ENCODE measurements around the gene GIMD1.
"Not testable (repeated sequence)": the region's sequence is repeated elsewhere in the genome, so short reads cannot be mapped to it uniquely, and the experiment has no call there.

GIMD1 gene

GRCh38 chr4:106368678-106369077 lies at the start of gene GIMD1:
Gene GIMD1, minus strand, starts transcription at chr4:106368778. Its CDS starts 1,343 bp downstream, at chr4:106367435.
- no peak for DNase-seq

GRCh38 chr4:106414366-106414765 lies 45.8 kb upstream of the GIMD1 start:
- no peak for DNase-seq

- DNase-seq: no peak
Observed at GRCh38 chr4:106409901-106410889, 41.6 kb upstream of the GIMD1 start.

GRCh38 chr4:106408004-106408403 lies 39.4 kb upstream of the GIMD1 start:
- not testable (repeated sequence) for DNase-seq

GRCh38 chr4:106401157-106401556 lies 32.6 kb upstream of the GIMD1 start:
- no peak for DNase-seq

- not testable (repeated sequence) for DNase-seq
Observed at GRCh38 chr4:106398898-106399297, 30.3 kb upstream of the GIMD1 start.

GRCh38 chr4:106395582-106395981 lies 27.0 kb upstream of the GIMD1 start:
- no peak for DNase-seq

GRCh38 chr4:106385853-106386393 lies 17.3 kb upstream of the GIMD1 start:
- no peak for DNase-seq

- DNase-seq: no peak
Observed at GRCh38 chr4:106384878-106385277, 16.3 kb upstream of the GIMD1 start.

- no peak for DNase-seq
Observed at GRCh38 chr4:106380179-106380578, 11.6 kb upstream of the GIMD1 start.

GRCh38 chr4:106373026-106373425 lies 4.4 kb upstream of the GIMD1 start:
- no peak for DNase-seq

GRCh38 chr4:106371161-106371560 lies 2.6 kb upstream of the GIMD1 start:
- DNase-seq: no peak

- DNase-seq: no peak
Observed at GRCh38 chr4:106370214-106370613, 1.6 kb upstream of the GIMD1 start.

- DNase-seq: peak; percentile 14 to 30
Observed at GRCh38 chr4:106369456-106370060, 980 bp upstream of the GIMD1 start.

- DNase-seq: no peak
Observed at GRCh38 chr4:106367072-106367471, 1.5 kb downstream of the GIMD1 start.

- no peak for DNase-seq
Observed at GRCh38 chr4:106366026-106366425, 2.6 kb downstream of the GIMD1 start.

- no peak for DNase-seq
Observed at GRCh38 chr4:106365613-106366012, 3.0 kb downstream of the GIMD1 start.

- peak; percentile 0 to 40 for DNase-seq
Observed at GRCh38 chr4:106364282-106364681, 4.3 kb downstream of the GIMD1 start.

GRCh38 chr4:106362086-106362825 lies 6.3 kb downstream of the GIMD1 start:
- DNase-seq: no peak

GRCh38 chr4:106358899-106359298 lies 9.7 kb downstream of the GIMD1 start:
- DNase-seq: no peak

- no peak for DNase-seq
Observed at GRCh38 chr4:106355193-106355592, 13.4 kb downstream of the GIMD1 start.

- DNase-seq: no peak
Observed at GRCh38 chr4:106353786-106354185, 14.8 kb downstream of the GIMD1 start.

- DNase-seq: no peak
Observed at GRCh38 chr4:106351016-106351415, 17.6 kb downstream of the GIMD1 start.

Data from NCI-H524 (cell line).